GM23338 (cell line): ENCODE measurements around the gene SORBS2. TPM values are rescaled to one million over a fixed set of nuclear protein-coding genes. Genes with fewer than 3 reads are reported as not detected.

Experiments used
- ATAC-seq: fragments of 200-7000 bp; cut with Tn5 transposase; 3 replicates; pipeline ENCODE4 v1.9.1; 2020
- DNase-seq: peaks from one replicate; pipeline ENCODE4 v3.0.0-alpha.2; 2015; ENCODE audit warnings: low spot score
- H2AFZ ChIP-seq: fragments of 200-600 bp; sonication (generic); 2 replicates; pipeline ENCODE4 v1.8.0; 2016; ENCODE audit warnings: antibody characterized with exemption, mild to moderate bottlenecking, moderate library complexity
- H3F3A ChIP-seq: fragments of 200-600 bp; sonication (generic); replicated peaks from 2 replicates; pipeline ENCODE4 v1.8.0; 2017; ENCODE audit warnings: antibody characterized with exemption, mixed run types, low read depth
- H3K27ac ChIP-seq: fragments of 200-600 bp; sonication (generic); 2 replicates; pipeline ENCODE4 v1.6.1; 2016; ENCODE audit warnings: low read depth
- H3K27me3 ChIP-seq: fragments of 200-600 bp; sonication (generic); 2 replicates; pipeline ENCODE4 v1.8.0; 2016; ENCODE audit warnings: mild to moderate bottlenecking, mixed run types, moderate library complexity; ENCODE audit not compliant: insufficient read depth
- H3K36me3 ChIP-seq: fragments of 200-600 bp; sonication (generic); 2 replicates; pipeline ENCODE4 v1.8.0; 2016; ENCODE audit warnings: mild to moderate bottlenecking; ENCODE audit not compliant: insufficient read depth
- H3K4me1 ChIP-seq: fragments of 200-600 bp; sonication (generic); 2 replicates; pipeline ENCODE4 v1.8.0; 2016; ENCODE audit warnings: mild to moderate bottlenecking, moderate library complexity; ENCODE audit not compliant: insufficient read depth
- H3K4me2 ChIP-seq: fragments of 200-600 bp; sonication (generic); 2 replicates; pipeline ENCODE4 v1.7.1; 2017; ENCODE audit warnings: mixed run types
- H3K4me3 ChIP-seq: fragments of 200-600 bp; sonication (generic); 2 replicates; pipeline ENCODE4 v1.6.1; 2016; ENCODE audit warnings: mixed run types
- H3K79me2 ChIP-seq: fragments of 200-600 bp; sonication (generic); replicated peaks from 2 replicates; pipeline ENCODE4 v1.8.0; 2017; ENCODE audit warnings: mild to moderate bottlenecking; ENCODE audit not compliant: insufficient read depth
- H3K9me2 ChIP-seq: fragments of 200-600 bp; sonication (generic); 2 replicates; pipeline ENCODE4 v1.8.0; 2017; ENCODE audit not compliant: insufficient read depth
- H4K20me1 ChIP-seq: fragments of 200-600 bp; sonication (generic); replicated peaks from 2 replicates; pipeline ENCODE4 v1.8.0; 2017; ENCODE audit warnings: mild to moderate bottlenecking; ENCODE audit not compliant: insufficient read depth
- H3K27ac Mint-ChIP-seq: 2 replicates; pipeline ENCODE4 v1.8.0; 2020; ENCODE audit warnings: inconsistent platforms, mild to moderate bottlenecking, moderate library complexity, mixed read lengths
- H3K27me3 Mint-ChIP-seq: 3 replicates; pipeline ENCODE4 v1.8.0; 2022; ENCODE audit warnings: low read depth, mild to moderate bottlenecking, moderate library complexity, mixed read lengths, inconsistent platforms; ENCODE audit not compliant: insufficient read depth, poor library complexity
- H3K36me3 Mint-ChIP-seq: 3 replicates; pipeline ENCODE4 v1.8.0; 2021; ENCODE audit warnings: low read depth, mild to moderate bottlenecking, inconsistent platforms, moderate library complexity, mixed read lengths
- H3K4me1 Mint-ChIP-seq: 3 replicates; pipeline ENCODE4 v1.8.0; 2020; ENCODE audit warnings: mild to moderate bottlenecking, inconsistent platforms, mixed read lengths
- H3K4me3 Mint-ChIP-seq: 3 replicates; pipeline ENCODE4 v1.8.0; 2021; ENCODE audit warnings: moderate library complexity, mild to moderate bottlenecking, inconsistent platforms, mixed read lengths
- H3K9me3 Mint-ChIP-seq: 3 replicates; pipeline ENCODE4 v1.8.0; 2020; ENCODE audit warnings: moderate library complexity, mild to moderate bottlenecking, inconsistent platforms, mixed read lengths
- CREB1 ChIP-seq: fragments of 250-450 bp; sonication (Bioruptor Pico); IDR thresholded peaks from 2 replicates; pipeline ENCODE4 v1.5.0; 2020; ENCODE audit warnings: low read depth, mild to moderate bottlenecking, moderate library complexity
- EZH2 ChIP-seq: fragments of 200-600 bp; sonication (generic); IDR thresholded peaks from one replicate; pipeline ENCODE4 v1.8.0; 2017; ENCODE audit warnings: antibody characterized with exemption, mild to moderate bottlenecking, low read depth; ENCODE audit not compliant: unreplicated experiment
- EZH2phosphoT487 ChIP-seq: fragments of 200-600 bp; sonication (generic); IDR thresholded peaks from one replicate; pipeline ENCODE4 v1.8.1; 2018; ENCODE audit warnings: antibody characterized with exemption; ENCODE audit not compliant: unreplicated experiment
- JUNB ChIP-seq: IDR thresholded peaks from one replicate; pipeline ENCODE4 v1.6.1; 2016; ENCODE audit warnings: antibody characterized with exemption; ENCODE audit not compliant: unreplicated experiment
- NANOG ChIP-seq: IDR thresholded peaks from 2 replicates; pipeline ENCODE4 v1.6.1; 2016; ENCODE audit warnings: antibody characterized with exemption, borderline replicate concordance
- POLR2AphosphoS5 ChIP-seq: IDR thresholded peaks from 2 replicates; pipeline ENCODE4 v1.6.1; 2016; ENCODE audit warnings: antibody characterized with exemption, low read depth
- REST ChIP-seq: IDR thresholded peaks from one replicate; pipeline ENCODE4 v1.6.1; 2018; ENCODE audit warnings: antibody characterized with exemption; ENCODE audit not compliant: unreplicated experiment
- STAT1 ChIP-seq: IDR thresholded peaks from one replicate; pipeline ENCODE4 v1.6.1; 2016; ENCODE audit warnings: antibody characterized with exemption; ENCODE audit not compliant: unreplicated experiment
- ZNF114 ChIP-seq: fragments of 250-450 bp; sonication (Bioruptor Pico); IDR thresholded peaks from 2 replicates; pipeline ENCODE4 v1.5.0; 2020; ENCODE audit warnings: mild to moderate bottlenecking, moderate library complexity
- ZNF331 ChIP-seq: fragments of 250-450 bp; sonication (Bioruptor Pico); IDR thresholded peaks from 2 replicates; pipeline ENCODE4 v1.5.0; 2020; ENCODE audit warnings: low read depth, mild to moderate bottlenecking, moderate library complexity
- polyA plus RNA-seq: library from polyadenylated mRNA; unstranded; fragments of >200 nt; fragmentation: Nextera tagmentation; extraction: Ambion mirVana; gene quantifications from 2 replicates; pipeline ENCODE4 v1.2.1, GENCODE V29; 2016
- total RNA-seq: library from RNA; depleted of rRNA; stranded (reverse); fragments of >200 nt; shearing (Covaris generic); gene quantifications from 2 replicates; pipeline ENCODE4 v1.2.3, GENCODE V29; 2014
- TF ChIP-seq, protein P1 (sequence below), 2 experiments: fragments of 200-600 bp in 1 of 2; sonication (generic) in 1 of 2; conservative IDR thresholded peaks; 2 replicates each; pipeline versions ENCODE4 v1.5.1 to v1.6.1; 2016 to 2017; ENCODE audit warnings: antibody characterized with exemption in 2 of 2, low read depth in 2 of 2, mild to moderate bottlenecking in 2 of 2, moderate library complexity in 1 of 2
- TF ChIP-seq, protein P2 (sequence below): fragments of 250-450 bp; sonication (Bioruptor Pico); IDR thresholded peaks from 2 replicates; pipeline ENCODE4 v1.5.0; 2020; ENCODE audit warnings: mild to moderate bottlenecking, moderate library complexity
- TF ChIP-seq, protein P3 (sequence below): IDR thresholded peaks from 2 replicates; pipeline ENCODE4 v1.6.1; 2016; ENCODE audit warnings: antibody characterized with exemption

Gene SORBS2
- total and polyA plus RNA-seq, 2 experiments from 2014 or later, result 17.8 to 27.6 TPM

DNA sequence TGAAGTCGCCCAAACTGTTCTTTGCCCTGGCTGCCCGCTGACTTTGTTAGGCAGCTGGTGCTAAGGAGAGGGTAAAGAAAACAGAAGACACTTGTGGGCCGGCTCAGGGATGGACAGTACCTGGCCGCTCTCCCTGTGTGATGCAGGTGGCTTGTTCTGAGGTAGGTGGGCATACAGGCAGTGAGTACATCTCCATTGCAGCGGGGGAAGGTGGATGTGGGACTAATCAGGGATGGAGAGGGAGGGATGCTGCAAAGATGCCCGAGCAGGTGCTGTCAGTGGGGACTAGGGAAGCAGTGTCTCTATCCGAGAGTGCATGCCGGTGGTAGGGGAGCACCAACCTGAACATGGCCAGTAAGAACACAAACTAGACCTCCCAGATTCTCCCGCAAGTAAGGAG is 67.0 kb downstream of the SORBS2 start:
- no peaks in the 10 kb centered on the region; the same call in 1 of the 2 replicates for H3K36me3 ChIP-seq
- peaks cover 35% of the 10 kb centered on the region for H3K4me1 Mint-ChIP-seq
- no peaks in the 10 kb centered on the region for H3F3A ChIP-seq
- H3K27me3 ChIP-seq, result no peaks in the 10 kb centered on the region
- no peaks in the 10 kb centered on the region for H3K9me3 Mint-ChIP-seq
- ATAC-seq (no peak), DNase-seq (no peak)
- peaks cover 2% of the 10 kb centered on the region for H3K27me3 Mint-ChIP-seq
- no peak overlapping the region for H3K4me2 ChIP-seq
- TF ChIP-seq CREB1 (CRISPR knock-in tag) (no peak), REST (no peak), POLR2AphosphoS5 (no peak), JUNB (no peak), ZNF331 (no peak), EZH2 (no peak), ZNF114 (CRISPR knock-in tag) (no peak), STAT1 (no peak), EZH2phosphoT487 (no peak), NANOG (no peak)
- TF ChIP-seq, protein P1, sequence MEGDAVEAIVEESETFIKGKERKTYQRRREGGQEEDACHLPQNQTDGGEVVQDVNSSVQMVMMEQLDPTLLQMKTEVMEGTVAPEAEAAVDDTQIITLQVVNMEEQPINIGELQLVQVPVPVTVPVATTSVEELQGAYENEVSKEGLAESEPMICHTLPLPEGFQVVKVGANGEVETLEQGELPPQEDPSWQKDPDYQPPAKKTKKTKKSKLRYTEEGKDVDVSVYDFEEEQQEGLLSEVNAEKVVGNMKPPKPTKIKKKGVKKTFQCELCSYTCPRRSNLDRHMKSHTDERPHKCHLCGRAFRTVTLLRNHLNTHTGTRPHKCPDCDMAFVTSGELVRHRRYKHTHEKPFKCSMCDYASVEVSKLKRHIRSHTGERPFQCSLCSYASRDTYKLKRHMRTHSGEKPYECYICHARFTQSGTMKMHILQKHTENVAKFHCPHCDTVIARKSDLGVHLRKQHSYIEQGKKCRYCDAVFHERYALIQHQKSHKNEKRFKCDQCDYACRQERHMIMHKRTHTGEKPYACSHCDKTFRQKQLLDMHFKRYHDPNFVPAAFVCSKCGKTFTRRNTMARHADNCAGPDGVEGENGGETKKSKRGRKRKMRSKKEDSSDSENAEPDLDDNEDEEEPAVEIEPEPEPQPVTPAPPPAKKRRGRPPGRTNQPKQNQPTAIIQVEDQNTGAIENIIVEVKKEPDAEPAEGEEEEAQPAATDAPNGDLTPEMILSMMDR (conservative IDR thresholded peaks at IDR 0.05; ENCODE audit: low read depth in 2 of 2), result no peak
- TF ChIP-seq, protein P2, sequence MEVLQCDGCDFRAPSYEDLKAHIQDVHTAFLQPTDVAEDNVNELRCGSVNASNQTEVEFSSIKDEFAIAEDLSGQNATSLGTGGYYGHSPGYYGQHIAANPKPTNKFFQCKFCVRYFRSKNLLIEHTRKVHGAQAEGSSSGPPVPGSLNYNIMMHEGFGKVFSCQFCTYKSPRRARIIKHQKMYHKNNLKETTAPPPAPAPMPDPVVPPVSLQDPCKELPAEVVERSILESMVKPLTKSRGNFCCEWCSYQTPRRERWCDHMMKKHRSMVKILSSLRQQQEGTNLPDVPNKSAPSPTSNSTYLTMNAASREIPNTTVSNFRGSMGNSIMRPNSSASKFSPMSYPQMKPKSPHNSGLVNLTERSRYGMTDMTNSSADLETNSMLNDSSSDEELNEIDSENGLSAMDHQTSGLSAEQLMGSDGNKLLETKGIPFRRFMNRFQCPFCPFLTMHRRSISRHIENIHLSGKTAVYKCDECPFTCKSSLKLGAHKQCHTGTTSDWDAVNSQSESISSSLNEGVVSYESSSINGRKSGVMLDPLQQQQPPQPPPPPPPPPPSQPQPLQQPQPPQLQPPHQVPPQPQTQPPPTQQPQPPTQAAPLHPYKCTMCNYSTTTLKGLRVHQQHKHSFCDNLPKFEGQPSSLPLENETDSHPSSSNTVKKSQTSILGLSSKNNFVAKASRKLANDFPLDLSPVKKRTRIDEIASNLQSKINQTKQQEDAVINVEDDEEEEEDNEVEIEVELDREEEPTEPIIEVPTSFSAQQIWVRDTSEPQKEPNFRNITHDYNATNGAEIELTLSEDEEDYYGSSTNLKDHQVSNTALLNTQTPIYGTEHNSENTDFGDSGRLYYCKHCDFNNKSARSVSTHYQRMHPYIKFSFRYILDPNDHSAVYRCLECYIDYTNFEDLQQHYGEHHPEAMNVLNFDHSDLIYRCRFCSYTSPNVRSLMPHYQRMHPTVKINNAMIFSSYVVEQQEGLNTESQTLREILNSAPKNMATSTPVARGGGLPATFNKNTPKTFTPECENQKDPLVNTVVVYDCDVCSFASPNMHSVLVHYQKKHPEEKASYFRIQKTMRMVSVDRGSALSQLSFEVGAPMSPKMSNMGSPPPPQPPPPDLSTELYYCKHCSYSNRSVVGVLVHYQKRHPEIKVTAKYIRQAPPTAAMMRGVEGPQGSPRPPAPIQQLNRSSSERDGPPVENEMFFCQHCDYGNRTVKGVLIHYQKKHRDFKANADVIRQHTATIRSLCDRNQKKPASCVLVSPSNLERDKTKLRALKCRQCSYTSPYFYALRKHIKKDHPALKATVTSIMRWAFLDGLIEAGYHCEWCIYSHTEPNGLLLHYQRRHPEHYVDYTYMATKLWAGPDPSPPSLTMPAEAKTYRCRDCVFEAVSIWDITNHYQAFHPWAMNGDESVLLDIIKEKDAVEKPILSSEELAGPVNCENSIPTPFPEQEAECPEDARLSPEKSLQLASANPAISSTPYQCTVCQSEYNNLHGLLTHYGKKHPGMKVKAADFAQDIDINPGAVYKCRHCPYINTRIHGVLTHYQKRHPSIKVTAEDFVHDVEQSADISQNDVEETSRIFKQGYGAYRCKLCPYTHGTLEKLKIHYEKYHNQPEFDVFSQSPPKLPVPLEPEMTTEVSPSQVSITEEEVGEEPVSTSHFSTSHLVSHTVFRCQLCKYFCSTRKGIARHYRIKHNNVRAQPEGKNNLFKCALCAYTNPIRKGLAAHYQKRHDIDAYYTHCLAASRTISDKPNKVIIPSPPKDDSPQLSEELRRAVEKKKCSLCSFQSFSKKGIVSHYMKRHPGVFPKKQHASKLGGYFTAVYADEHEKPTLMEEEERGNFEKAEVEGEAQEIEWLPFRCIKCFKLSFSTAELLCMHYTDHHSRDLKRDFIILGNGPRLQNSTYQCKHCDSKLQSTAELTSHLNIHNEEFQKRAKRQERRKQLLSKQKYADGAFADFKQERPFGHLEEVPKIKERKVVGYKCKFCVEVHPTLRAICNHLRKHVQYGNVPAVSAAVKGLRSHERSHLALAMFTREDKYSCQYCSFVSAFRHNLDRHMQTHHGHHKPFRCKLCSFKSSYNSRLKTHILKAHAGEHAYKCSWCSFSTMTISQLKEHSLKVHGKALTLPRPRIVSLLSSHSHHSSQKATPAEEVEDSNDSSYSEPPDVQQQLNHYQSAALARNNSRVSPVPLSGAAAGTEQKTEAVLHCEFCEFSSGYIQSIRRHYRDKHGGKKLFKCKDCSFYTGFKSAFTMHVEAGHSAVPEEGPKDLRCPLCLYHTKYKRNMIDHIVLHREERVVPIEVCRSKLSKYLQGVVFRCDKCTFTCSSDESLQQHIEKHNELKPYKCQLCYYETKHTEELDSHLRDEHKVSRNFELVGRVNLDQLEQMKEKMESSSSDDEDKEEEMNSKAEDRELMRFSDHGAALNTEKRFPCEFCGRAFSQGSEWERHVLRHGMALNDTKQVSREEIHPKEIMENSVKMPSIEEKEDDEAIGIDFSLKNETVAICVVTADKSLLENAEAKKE (CRISPR knock-in tag), result no peak
- TF ChIP-seq, protein P3, sequence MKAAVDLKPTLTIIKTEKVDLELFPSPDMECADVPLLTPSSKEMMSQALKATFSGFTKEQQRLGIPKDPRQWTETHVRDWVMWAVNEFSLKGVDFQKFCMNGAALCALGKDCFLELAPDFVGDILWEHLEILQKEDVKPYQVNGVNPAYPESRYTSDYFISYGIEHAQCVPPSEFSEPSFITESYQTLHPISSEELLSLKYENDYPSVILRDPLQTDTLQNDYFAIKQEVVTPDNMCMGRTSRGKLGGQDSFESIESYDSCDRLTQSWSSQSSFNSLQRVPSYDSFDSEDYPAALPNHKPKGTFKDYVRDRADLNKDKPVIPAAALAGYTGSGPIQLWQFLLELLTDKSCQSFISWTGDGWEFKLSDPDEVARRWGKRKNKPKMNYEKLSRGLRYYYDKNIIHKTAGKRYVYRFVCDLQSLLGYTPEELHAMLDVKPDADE, result no peak
- H3K27ac ChIP-seq, result no peak overlapping the region
- H2AFZ ChIP-seq, result no peak overlapping the region
- peaks cover 10% of the 10 kb centered on the region for H3K36me3 Mint-ChIP-seq
- peaks cover 12% of the 10 kb centered on the region for H3K9me2 ChIP-seq
- H4K20me1 ChIP-seq, result no peaks in the 10 kb centered on the region
- H3K27ac Mint-ChIP-seq, result no peak overlapping the region
- no peak overlapping the region for H3K4me3 Mint-ChIP-seq
- peaks cover 19% of the 10 kb centered on the region for H3K4me1 ChIP-seq
- no peak overlapping the region for H3K4me3 ChIP-seq
- no peaks in the 10 kb centered on the region for H3K79me2 ChIP-seq
